ENCODE measurements around the gene NUP85.

DNA sequence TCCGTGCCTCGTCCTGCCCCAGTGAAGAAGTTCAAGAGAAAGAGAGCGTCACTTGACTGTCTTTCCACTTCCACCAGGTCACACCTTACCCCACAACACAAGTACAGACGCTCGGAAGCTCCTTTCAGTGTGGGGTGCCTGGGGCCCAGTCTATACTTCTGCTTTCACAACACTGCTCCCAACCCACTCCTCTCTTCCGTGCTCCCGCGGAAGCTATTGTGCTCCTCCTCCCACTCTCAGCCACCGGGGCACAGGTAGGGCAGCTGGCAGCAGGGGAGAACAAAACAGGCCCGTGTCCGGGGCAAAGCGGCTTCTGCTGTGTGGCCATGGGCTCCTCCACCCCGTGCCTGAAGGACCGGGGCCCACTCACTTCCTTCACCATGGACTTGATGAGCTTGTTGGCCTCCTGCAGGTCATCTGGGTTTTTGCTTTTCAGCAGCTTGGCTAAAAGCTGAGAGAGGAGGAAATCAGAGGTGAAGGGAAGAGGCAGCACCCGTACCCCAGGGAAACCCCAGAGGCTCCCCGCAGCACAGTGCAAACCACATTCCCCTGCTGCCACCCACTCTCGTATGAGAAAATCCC lies 37.1 kb downstream of the NUP85 start:
- TF ChIP-seq, protein P1, sequence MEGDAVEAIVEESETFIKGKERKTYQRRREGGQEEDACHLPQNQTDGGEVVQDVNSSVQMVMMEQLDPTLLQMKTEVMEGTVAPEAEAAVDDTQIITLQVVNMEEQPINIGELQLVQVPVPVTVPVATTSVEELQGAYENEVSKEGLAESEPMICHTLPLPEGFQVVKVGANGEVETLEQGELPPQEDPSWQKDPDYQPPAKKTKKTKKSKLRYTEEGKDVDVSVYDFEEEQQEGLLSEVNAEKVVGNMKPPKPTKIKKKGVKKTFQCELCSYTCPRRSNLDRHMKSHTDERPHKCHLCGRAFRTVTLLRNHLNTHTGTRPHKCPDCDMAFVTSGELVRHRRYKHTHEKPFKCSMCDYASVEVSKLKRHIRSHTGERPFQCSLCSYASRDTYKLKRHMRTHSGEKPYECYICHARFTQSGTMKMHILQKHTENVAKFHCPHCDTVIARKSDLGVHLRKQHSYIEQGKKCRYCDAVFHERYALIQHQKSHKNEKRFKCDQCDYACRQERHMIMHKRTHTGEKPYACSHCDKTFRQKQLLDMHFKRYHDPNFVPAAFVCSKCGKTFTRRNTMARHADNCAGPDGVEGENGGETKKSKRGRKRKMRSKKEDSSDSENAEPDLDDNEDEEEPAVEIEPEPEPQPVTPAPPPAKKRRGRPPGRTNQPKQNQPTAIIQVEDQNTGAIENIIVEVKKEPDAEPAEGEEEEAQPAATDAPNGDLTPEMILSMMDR (conservative IDR thresholded peaks at IDR 0.05; ENCODE audit: low read depth in 2 of 2) = no peak
- TF ChIP-seq, protein P2, sequence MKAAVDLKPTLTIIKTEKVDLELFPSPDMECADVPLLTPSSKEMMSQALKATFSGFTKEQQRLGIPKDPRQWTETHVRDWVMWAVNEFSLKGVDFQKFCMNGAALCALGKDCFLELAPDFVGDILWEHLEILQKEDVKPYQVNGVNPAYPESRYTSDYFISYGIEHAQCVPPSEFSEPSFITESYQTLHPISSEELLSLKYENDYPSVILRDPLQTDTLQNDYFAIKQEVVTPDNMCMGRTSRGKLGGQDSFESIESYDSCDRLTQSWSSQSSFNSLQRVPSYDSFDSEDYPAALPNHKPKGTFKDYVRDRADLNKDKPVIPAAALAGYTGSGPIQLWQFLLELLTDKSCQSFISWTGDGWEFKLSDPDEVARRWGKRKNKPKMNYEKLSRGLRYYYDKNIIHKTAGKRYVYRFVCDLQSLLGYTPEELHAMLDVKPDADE (IDR thresholded peaks at IDR 0.05) = no peak
- TF ChIP-seq POLR2AphosphoS5 (IDR thresholded peaks at IDR 0.05; ENCODE audit: low read depth) = no peak
- TF ChIP-seq EZH2 (IDR thresholded peaks at IDR 0.05; ENCODE audit: low read depth, unreplicated experiment) = no peak
- no peak for TF ChIP-seq EZH2phosphoT487 (IDR thresholded peaks at IDR 0.05; ENCODE audit: unreplicated experiment)
- no peak for TF ChIP-seq CREB1 (CRISPR knock-in tag; IDR thresholded peaks at IDR 0.05; ENCODE audit: low read depth)

Measured in GM23338 (cell line).